Measurements from ENCODE around the gene FAM216A.
A peak's percentile ranks its signal among the peaks of the same experiment; 100 is the strongest.
"Not testable (repeated sequence)": the region's sequence is repeated elsewhere in the genome, so short reads cannot be mapped to it uniquely, and the experiment has no call there.

The FAM216A gene, protein sequence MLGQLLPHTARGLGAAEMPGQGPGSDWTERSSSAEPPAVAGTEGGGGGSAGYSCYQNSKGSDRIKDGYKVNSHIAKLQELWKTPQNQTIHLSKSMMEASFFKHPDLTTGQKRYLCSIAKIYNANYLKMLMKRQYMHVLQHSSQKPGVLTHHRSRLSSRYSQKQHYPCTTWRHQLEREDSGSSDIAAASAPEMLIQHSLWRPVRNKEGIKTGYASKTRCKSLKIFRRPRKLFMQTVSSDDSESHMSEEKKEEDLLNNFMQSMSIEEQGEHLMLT

DNA sequence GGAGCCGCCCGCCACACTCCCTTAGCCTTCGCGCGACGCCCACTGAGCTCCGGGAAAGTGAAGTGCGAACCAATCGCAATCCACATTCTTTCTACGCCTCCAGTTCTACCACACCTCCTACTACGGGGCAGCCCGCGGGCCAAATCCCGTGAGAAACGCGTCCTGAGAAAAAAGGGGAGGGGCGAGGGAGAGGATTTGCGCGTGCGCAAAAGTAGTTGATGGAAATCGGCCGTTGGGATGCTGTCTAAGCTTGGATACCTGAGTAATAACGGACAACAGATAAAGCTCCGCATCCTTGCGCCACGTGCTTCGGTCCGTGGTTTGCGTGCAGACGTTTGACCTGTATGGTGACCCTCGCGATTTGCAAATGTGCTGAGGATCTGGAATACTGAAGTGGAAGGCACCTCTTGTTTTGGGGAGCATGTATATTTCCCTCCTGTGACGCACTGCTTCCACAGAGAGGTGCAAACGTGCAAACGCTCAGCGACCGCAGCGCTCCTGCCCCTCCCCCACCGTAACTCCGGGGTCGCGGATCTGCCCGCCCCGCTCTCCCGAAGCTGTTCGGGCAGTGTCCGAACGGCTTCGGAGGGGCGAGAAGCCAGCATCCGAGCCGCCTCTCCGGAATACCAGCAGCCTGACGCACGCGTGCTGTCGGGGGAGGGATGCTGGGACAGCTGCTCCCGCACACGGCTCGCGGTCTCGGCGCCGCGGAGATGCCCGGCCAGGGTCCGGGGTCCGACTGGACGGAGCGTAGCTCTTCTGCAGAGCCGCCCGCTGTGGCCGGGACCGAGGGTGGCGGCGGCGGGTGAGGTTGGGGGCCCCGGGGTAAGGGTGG lies at the start of gene FAM216A, which contains the start of gene GPN3:
TSS of gene FAM216A (plus strand) at position 632 of the 835 bp plus-strand sequence. CDS start at position 663, 31 bp downstream.
TSS of gene GPN3 (minus strand) at position 44 of the 835 bp plus-strand sequence. CDS start 54 bp downstream, outside the sequence.
- Mint-ChIP-seq H3K9me3 (no peaks in the 10 kb centered on the region), H3K27me3 (no peaks in the 10 kb centered on the region), H3K36me3 (peaks cover 11% of the 10 kb centered on the region), H3K4me1 (peaks cover 36% of the 10 kb centered on the region), H3K27ac (peak within 1 kb of the TSS; percentile 86), H3K4me3 (peak within 1 kb of the TSS; percentile 93)
- peak; percentile 93 for ATAC-seq

DNA sequence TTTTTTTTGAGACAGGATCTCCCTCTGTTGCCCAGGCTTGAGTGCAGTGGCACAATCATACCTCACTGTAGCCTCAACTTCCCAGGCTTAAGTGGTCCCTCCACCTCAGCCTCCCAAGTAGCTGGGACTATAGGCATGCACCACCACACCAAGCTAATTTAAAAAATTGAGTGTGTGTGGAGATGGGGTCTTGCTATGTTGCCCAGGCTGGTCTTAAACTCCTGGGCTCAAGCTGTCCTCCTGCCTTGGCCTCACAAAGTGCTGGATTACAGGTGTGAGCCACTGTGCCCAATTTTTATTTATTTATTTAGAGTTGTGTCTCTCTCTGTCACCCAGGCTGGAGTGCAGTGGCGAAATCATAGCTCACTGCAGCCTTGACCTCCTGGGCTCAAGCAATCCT lies 48.0 kb upstream of the FAM216A start:
- H3K4me3 Mint-ChIP-seq, H3K4me1 Mint-ChIP-seq, H3K9me3 Mint-ChIP-seq, H3K36me3 Mint-ChIP-seq, ATAC-seq, H3K27ac Mint-ChIP-seq, H3K27me3 Mint-ChIP-seq: not testable (repeated sequence)

DNA sequence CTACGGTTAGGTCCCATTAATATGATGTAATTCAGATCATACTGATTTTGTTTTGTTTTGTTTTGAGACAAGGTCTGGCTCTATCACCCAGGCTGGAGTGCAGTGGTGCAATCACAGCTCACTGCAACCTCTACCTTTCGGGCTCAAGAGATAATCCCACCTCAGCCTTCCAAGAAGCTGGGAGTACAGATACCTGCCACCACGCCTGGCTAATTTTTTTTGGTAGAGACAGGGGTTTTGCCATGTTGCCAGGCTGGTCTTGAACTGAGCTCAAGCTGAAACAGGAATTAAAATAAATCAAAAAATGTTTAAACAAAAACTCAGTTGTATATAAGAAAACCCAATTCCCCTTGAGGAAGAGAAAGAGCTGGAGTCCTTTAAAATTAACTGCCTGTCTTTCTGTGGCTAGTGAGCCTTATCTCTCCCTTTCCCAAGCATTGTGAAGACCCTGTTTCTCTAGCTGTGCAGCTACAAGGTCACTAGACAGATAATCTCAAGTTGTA lies 47.4 kb upstream of the FAM216A start:
- no peaks in the 10 kb centered on the region for H3K9me3 Mint-ChIP-seq
- peaks cover 8% of the 10 kb centered on the region for H3K4me1 Mint-ChIP-seq
- no peak for ATAC-seq
- no peak overlapping the region for H3K4me3 Mint-ChIP-seq
- no peaks in the 10 kb centered on the region for H3K36me3 Mint-ChIP-seq
- no peaks in the 10 kb centered on the region for H3K27me3 Mint-ChIP-seq
- no peak overlapping the region for H3K27ac Mint-ChIP-seq

DNA sequence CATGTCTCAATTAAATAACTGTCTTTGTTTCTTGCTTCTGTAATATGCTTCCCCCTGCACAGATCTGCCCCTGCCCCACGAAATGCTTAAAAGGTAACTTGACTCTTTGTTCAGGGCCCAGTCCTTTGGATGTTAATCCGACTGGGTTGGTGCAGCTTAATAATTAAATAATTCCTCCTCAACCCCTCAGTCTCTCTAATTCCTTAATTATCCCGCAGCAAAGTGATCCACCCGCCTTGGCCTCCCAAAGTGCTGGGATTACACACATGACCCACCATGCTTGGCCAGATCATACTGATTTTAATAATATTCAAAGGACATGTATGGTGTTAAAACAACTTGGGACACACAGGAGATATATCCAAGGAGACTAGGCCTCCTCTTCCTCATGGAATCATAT lies 46.9 kb upstream of the FAM216A start:
- Mint-ChIP-seq H3K27ac (no peak overlapping the region), H3K36me3 (no peaks in the 10 kb centered on the region), H3K4me3 (no peak overlapping the region), H3K4me1 (peaks cover 8% of the 10 kb centered on the region), H3K9me3 (no peaks in the 10 kb centered on the region), H3K27me3 (no peaks in the 10 kb centered on the region)
- ATAC-seq = no peak

DNA sequence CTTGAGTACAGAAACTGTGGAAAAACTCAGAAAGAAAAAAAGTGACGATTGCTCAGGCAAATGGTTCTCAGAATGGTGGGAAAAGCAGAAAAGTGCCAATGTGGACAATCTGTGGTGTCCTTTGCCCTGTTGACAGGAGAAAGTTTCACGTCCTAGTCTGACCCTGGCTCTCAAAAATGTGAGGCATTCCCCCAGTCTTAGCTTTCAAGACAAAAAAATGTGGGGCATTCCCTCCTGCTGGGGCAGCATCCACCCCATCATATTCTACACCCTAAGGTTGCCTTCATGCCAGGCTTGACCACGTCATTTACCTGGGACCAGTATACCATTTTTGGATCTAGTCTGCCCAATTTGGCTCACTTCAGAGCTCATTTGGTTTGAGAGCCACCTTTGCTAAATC lies 44.4 kb upstream of the FAM216A start:
- Mint-ChIP-seq H3K9me3 (no peaks in the 10 kb centered on the region), H3K36me3 (no peaks in the 10 kb centered on the region), H3K27ac (no peak overlapping the region), H3K4me3 (no peak overlapping the region), H3K4me1 (no peaks in the 10 kb centered on the region), H3K27me3 (peaks cover 10% of the 10 kb centered on the region)
- no peak for ATAC-seq

DNA sequence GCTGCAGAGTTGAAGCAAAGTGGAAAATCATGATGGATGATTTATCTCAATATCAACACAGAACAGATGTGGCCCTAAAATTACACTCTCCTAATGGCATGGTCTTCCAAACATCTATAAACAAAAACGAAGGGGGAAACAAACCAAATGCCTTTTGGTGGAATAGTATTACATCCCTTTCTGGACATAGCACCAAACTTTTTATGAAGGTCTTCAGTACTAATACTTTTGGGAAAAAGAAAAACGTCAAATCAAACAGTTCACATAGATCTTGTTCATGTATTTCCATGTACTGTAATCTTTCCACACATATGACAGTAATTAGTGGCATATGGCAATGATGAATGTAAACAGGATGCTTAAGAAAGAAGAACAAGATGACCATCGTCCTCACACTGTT lies 42.2 kb upstream of the FAM216A start:
- Mint-ChIP-seq H3K4me3 (no peak overlapping the region), H3K27ac (no peak overlapping the region), H3K36me3 (no peaks in the 10 kb centered on the region), H3K9me3 (no peaks in the 10 kb centered on the region), H3K4me1 (peaks cover 1% of the 10 kb centered on the region), H3K27me3 (peaks cover 11% of the 10 kb centered on the region)
- no peak for ATAC-seq

DNA sequence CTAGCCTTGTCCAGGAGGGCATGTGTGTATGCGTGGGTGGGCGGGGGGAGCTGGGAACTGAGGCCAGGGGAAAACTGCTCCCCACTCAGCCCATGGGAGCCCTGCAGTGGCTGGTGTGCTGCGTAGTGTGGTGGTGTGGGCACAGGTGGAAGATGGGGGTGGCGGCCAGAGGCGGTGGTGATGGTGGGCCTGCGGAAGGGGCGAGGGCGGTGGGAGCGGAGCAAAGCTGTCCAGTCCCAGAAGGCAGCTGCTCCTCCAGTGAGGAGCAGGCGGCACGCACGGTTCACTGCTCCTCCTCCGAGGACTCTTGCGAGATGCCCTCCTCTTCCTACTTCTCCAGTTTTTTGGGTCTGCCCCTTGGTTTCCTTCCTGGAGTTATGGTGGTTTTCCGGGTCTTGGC lies 39.0 kb upstream of the FAM216A start:
- ATAC-seq, H3K4me1 Mint-ChIP-seq, H3K9me3 Mint-ChIP-seq, H3K27ac Mint-ChIP-seq, H3K36me3 Mint-ChIP-seq, H3K4me3 Mint-ChIP-seq: not testable (repeated sequence)
- peaks cover 11% of the 10 kb centered on the region for H3K27me3 Mint-ChIP-seq

DNA sequence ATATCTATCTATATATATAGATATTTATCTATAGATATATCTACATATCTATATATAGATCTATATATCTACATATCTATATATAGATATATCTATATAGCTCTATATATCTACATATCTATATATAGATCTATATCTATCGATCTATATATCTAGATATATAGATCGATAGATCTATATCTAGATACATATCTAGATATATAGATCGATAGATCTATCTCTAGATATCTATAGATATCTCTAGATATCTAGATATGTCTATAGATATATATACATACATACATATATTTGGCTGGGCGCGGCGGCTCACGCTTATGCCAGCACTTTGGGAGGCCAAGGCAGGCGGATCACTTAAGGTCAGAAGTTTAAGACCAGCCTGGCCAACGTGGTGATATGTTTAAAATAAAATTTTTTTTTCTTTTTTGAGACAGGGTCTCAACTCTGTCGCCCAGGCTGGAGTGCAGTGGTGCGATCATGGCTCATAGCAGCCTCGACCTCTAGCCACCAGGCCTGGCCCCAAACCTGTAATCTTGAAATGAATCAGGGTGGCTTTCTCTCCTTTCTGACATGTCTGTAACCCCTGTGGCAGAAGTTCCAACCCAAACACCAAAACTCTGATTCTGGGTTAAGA lies 36.6 kb upstream of the FAM216A start:
- Mint-ChIP-seq H3K27me3 (peaks cover 11% of the 10 kb centered on the region), H3K9me3 (no peaks in the 10 kb centered on the region), H3K4me1 (peaks cover 4% of the 10 kb centered on the region), H3K36me3 (peaks cover 27% of the 10 kb centered on the region), H3K4me3 (no peak overlapping the region), H3K27ac (peak overlapping the region; percentile 100)
- peak; percentile 48 for ATAC-seq

DNA sequence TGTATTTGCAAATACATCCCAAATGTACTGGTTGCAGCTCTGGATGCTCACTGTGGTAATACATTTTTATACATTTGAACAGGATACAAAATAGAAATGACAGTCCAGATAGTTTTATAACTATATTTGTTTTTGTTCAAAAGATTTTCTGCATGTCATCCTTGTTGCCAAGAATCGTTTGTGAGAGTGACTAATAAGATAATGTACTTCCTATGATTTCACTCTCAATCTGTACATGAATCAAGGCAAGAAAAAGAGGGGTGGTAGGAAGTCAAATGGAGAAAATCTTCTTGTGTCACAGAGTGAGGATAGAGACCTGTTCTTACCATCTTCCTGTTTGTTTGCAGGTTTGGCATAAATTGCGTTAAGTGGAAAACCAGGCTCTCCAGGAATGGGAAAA lies 32.4 kb upstream of the FAM216A start:
- Mint-ChIP-seq H3K36me3 (peaks cover 40% of the 10 kb centered on the region), H3K9me3 (no peaks in the 10 kb centered on the region), H3K27ac (no peak overlapping the region), H3K27me3 (no peaks in the 10 kb centered on the region), H3K4me1 (peaks cover 4% of the 10 kb centered on the region), H3K4me3 (no peak overlapping the region)
- ATAC-seq = no peak

DNA sequence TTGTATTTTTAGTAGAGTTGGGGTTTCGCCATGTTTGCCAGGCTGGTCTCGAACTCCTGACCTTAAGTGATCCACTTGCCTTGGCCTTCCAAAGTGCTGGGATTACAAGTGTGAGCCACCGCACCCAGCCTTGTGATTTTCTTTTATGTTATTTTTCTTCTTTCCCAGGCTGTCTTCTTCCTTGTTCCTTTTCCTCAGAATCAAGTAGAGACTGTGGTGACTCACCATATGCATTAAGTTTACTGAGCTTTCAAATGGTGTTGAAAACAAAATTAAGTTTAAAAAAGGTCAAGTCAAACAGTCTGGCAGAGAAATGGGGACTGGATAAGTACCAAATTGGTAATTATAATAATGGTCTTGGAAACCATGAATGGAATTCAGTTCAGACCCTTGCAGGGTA lies 24.2 kb upstream of the FAM216A start:
- no peak overlapping the region for H3K4me3 Mint-ChIP-seq
- ATAC-seq = no peak
- H3K27ac Mint-ChIP-seq = no peak overlapping the region
- H3K9me3 Mint-ChIP-seq = no peaks in the 10 kb centered on the region
- H3K4me1 Mint-ChIP-seq = peaks cover 39% of the 10 kb centered on the region
- peaks cover 27% of the 10 kb centered on the region for H3K36me3 Mint-ChIP-seq
- no peaks in the 10 kb centered on the region for H3K27me3 Mint-ChIP-seq

DNA sequence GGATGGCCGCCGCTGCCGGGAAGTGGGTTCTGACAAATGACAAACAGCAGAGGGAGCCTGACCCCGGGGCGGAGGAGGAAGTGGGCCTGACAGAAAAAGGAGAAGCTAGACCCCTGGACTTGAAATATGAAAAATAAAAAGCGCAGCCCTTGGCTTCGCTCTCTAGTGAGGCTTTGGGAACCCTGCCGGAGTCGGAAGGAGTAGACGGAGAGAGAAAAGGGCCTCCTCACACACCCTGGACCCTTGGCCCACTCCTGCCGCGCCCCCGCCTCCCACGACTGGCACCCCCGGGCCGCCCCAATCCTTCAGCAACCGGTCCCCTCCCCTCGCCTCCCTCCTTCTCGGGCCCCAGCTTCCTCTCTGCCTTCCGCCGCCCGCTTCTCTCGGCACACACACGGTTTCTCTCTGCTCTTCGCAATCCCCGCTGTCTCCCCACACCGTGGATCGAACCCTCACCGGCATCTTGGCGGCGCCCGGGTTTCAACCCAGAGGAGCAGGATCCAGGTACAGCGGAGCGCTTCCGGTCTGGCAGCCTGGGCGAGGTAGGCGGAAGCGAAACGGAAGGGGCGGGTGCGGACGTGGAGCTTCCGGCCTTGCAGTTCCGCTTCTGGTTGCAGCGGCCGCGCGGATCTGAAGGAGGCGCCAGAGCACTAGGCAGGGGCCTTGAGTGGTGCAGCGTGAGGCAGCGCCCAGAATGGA lies 18.7 kb upstream of the FAM216A start, which contains the start of gene ARPC3:
TSS of gene ARPC3 (minus strand) at position 539 of the 699 bp plus-strand sequence. CDS start at position 462, 77 bp downstream.
- Mint-ChIP-seq H3K4me1 (peaks cover 44% of the 10 kb centered on the region), H3K9me3 (no peaks in the 10 kb centered on the region), H3K27me3 (no peaks in the 10 kb centered on the region), H3K4me3 (peak within 1 kb of the TSS; percentile 99), H3K36me3 (peaks cover 27% of the 10 kb centered on the region), H3K27ac (peak within 1 kb of the TSS; percentile 98)
- peak; percentile 98 for ATAC-seq

DNA sequence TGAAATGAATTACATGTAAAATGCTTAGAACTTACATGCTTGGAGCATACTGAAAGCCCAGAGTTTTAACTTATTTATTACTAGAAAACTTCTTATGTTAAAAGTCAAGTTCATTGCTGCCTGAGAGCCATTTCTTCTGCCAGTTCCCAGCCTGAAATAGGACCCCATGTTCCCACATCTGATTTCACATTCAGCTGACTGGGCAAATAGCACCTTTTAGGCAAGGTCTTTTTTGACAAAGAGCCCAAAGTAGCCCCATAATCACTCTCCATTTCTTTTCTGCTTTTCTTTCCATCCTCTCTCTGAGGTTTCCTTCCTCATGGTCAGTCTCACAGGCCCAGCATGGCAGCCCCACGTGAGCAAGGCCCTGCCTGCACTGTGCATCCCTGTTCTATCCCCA lies 17.4 kb upstream of the FAM216A start:
- no peak for ATAC-seq
- peaks cover 21% of the 10 kb centered on the region for H3K36me3 Mint-ChIP-seq

DNA sequence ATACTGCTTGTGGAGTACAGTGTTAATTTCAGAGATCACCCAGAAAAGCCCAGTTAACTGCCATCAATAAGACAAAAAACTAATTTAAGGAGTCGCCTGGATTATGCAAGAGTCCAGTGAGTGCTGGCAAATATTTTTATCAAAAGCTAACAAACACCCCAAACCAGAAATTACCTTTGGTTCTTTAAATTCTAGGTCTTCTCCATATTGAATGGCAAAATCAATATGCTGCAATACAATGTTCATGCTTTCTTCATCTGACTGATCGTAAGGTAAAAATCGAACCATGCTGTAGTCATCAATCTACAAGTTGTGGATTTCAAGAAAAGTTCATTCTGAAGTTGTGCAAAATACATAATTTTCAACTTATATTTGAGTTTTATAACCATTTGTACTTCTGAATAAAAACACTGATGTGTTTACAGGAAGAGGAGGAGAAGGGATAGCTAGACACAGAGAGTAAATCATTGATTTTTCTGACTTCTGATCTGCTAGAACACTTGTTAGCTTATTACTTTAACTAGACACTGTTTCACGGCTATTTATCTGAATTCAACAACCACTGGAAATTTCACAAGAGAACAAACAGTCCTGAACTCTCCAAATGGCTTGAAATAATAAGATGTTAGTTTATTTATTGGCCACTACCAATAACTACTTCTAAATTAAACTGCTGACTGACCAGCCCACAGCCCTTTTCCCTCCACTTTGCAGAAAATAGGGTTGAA lies 14.9 kb upstream of the FAM216A start:
- no peak for ATAC-seq
- Mint-ChIP-seq H3K27me3 (no peaks in the 10 kb centered on the region), H3K9me3 (no peaks in the 10 kb centered on the region), H3K4me3 (no peak overlapping the region), H3K36me3 (peaks cover 15% of the 10 kb centered on the region), H3K27ac (no peak overlapping the region), H3K4me1 (peaks cover 44% of the 10 kb centered on the region)

More for the DNA sequence above, 17.4 kb upstream of the FAM216A start:
- H3K27ac Mint-ChIP-seq = peak overlapping the region; percentile 98
- H3K9me3 Mint-ChIP-seq = no peaks in the 10 kb centered on the region
- H3K27me3 Mint-ChIP-seq = no peaks in the 10 kb centered on the region
- H3K4me1 Mint-ChIP-seq = peaks cover 47% of the 10 kb centered on the region
- H3K4me3 Mint-ChIP-seq = peak overlapping the region; percentile 99

DNA sequence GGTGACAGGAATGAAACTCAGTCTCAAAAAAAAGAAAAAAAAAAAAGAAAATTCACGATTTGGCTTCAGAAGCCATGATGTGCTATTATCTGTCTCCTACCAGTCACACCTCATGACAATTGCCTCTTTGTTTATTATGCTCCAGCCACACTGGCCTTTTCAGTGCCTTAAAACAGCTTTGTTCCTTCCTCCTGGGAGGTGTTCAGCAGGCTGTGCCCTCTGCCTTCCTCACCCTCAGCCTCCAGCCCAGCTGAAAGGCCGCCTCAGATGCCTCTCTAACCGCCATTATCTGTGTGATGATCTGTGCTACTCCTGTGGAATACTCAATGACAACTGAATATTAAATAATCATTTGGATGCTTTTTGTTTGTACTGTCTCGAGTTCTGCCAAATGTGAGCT lies 9.9 kb upstream of the FAM216A start:
- H3K27ac Mint-ChIP-seq = peak overlapping the region; percentile 80
- peaks cover 39% of the 10 kb centered on the region for H3K36me3 Mint-ChIP-seq

More for the DNA sequence above, 9.9 kb upstream of the FAM216A start:
- no peaks in the 10 kb centered on the region for H3K27me3 Mint-ChIP-seq
- peaks cover 33% of the 10 kb centered on the region for H3K4me1 Mint-ChIP-seq
- H3K9me3 Mint-ChIP-seq = no peaks in the 10 kb centered on the region
- no peak overlapping the region for H3K4me3 Mint-ChIP-seq
- ATAC-seq = no peak

Measured in stimulated activated memory B cell treated with anti-CD40 and anti-IgM and Interleukin-4, amounts not matched to agents 10 μg/mL and 1 μg/mL and 100 μg/mL, for 72 hours (primary cell).